ENCODE measurements around the gene LEUTX.
A peak's percentile ranks its signal among the peaks of the same experiment; 100 is the strongest.
"Not testable (repeated sequence)": the region's sequence is repeated elsewhere in the genome, so short reads cannot be mapped to it uniquely, and the experiment has no call there.

The LEUTX gene

DNA sequence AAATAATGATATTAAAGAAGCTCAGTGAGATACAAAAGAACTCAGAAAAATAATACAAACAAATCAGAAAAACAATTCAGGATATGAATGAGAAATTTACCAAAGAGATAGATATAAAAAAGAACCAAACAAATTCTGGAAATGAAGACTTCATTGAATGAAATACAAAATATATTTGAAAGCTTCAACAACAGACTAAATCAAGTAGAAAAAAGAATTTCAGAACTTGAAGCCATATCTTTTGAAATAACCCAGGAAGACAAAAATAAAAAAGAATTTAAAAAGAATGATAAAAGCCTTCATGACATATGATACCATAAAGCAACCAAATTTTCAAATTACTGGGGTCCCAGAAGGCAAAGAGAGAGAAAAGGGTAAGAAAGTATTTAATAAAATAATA, 9.6 kb downstream of the LEUTX start:
- DNase-seq = no peak

DNA sequence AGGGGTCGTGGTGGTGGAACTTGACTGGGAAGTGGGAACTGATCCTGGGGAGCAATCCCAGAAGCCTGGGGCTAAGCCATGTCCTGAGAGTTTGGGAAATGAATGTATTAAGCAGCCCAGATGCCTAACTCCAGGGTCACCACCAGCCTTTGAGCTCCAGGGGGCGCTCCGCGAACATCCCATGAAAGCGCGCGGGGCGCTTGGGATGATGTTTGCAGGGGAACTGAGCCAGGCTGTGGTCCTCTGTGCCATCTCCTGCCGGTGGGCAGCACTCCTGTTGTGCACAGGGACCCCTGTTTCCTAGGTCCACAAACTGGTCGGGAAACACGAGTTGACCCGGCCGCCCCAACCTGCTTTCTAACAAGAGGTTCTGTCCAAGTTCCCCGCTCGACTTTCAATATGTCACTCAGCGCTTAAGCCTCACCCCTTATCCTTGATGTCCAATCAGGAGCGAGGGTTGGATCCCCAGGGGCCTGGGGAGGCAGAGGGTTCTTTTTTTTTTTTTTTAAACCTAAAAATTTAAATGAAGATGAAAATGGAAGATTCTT, 14.4 kb downstream of the LEUTX start:
- DNase-seq = peak; percentile 64

- no peak for DNase-seq
Observed at GRCh38 chr19:39795001-39795400, 16.3 kb downstream of the LEUTX start.

- DNase-seq = no peak
Observed at GRCh38 chr19:39796000-39796498, 17.4 kb downstream of the LEUTX start.

- DNase-seq = no peak
Observed at GRCh38 chr19:39797083-39797482, 18.4 kb downstream of the LEUTX start.

DNA sequence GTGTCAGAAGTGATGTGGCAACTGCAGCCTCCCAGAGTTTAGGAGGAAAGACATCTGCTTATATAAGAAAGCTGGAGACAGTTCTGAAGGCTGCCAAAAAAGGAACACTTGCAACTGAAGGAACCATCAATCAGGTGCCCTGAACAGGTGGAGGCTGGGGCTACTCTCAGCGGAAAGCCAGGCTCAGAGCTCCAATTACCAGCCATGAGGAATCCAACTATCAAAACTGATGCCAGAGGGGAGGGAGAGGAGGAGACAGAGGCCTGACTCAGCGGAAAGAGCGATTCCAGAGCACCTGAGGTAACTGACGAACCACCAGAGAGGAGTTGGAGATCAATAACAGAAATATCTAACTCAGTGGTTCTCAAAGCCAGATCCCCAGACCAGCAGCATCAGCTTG, 24.3 kb downstream of the LEUTX start:
- no peak for DNase-seq

DNA sequence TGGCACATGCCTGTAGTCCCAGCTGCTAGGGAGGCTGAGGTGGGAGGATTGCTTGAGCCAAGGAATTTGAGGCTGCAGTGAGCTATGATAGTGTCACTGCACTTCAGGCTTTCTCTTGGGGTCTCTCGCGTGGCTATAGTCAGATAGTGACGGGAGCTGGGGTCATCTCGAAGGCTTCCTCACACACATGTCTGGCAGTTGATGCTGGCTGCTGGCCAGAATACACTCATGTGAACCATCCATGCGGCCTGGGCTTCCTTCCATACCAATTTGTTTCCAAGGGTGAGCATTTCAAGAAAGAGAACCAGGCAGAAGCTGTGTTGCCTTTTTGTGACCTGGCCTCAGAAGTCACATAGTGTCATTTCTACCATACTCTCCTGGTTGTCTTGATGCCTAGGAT, 26.4 kb downstream of the LEUTX start:
- peak; percentile 20 for DNase-seq

- DNase-seq = no peak
Observed at GRCh38 chr19:39807846-39808364, 29.3 kb downstream of the LEUTX start.

- not testable (repeated sequence) for DNase-seq
Observed at GRCh38 chr19:39808688-39809087, 30.0 kb downstream of the LEUTX start.

DNA sequence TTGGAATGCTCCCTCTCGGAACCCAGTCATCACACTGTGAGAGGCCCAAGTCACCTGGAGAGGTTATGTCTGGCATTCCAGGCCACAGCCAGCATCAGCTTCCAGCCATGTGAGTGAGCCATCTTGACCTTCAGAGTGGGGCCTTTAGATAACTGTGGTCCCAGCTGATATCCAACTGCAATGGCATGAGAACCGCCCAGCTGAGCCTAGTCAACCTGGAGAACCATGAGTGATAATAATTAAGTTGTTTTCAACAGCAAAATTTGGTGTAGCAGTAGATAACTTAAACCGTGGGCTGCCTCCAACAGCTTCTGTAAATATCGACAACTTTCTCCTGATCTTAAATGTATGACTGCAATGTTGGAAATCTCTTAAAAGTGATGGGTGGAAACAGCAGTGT, 30.7 kb downstream of the LEUTX start:
- no peak for DNase-seq

- DNase-seq = no peak
Observed at GRCh38 chr19:39810424-39810823, 31.8 kb downstream of the LEUTX start.

DNA sequence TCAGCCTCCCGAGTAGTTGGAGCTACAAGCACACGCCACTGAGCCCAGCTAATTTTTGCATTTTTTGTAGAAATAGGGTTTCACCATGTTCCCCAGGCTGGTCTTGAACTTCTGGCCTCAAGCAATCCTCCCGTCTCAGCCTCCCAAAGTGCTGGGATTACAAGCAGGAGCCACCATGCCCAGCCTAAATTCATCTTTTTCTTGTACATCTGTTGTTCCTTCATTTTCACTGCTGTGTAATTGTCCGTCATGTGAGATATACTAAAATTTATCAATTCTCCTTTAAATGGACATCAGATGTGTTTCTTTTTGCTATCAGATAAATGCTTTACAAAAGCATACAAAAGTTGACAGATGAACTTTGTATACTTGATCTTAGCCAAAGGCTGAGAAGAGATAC, 32.4 kb downstream of the LEUTX start:
- no peak for DNase-seq

GRCh38 chr19:39813264-39813993, 34.8 kb downstream of the LEUTX start:
- DNase-seq = no peak

- DNase-seq = not testable (repeated sequence)
Observed at GRCh38 chr19:39814111-39814510, 35.5 kb downstream of the LEUTX start.

DNA sequence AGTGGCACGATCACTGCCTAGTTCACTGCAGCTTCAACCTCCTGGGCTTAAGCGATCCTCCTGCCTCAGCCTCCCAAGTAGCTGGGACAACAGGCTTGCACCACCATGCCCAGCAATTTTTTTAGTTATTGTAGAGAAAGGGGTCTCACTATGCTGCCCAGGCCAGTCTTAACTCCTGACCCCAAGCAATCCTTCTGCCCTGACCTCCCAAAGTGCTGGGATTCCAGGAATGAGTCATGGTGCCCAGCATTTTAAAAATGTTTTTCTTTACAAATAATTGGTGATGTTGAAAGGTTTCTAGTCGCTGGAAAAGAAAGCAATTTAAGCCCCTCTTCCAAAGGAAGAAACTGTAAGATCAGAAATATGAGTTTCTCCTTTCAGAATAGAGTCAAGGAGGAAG, 35.9 kb downstream of the LEUTX start:
- no peak for DNase-seq

GRCh38 chr19:39816287-39817048, 37.8 kb downstream of the LEUTX start:
- no peak for DNase-seq

DNA sequence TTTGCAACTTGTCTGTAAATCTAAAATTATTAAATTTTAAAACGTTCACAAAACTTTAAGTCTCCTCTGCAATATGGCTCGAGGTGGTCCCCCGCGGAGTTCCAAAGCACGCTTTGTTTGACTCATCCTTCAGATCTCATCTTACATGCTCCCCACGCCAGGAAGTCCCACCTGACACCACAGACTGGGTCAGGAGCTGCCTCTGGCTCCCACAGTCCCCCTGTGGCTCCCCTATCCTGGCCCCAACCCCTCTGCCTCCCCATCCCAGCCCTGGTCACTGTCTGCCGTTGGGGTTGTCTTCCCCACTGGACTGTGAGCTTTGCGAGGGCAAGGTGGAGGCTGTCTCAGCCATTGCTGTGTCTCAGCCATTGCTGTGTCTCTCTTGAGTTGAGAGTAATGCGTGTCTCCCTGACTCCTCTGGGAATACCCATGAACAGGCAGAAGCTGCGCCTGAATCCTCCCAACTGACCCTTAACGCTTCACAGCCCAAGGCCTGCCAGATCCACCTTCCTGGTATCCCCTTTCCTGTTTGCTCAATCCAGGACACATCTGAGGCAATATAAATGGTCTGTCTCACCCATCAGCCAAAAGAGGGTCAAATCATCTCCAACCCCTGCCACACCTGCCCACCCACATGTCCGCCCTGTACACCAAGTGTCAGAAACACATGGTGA, 39.4 kb downstream of the LEUTX start:
- DNase-seq = no peak

GRCh38 chr19:39818626-39819097, 40.0 kb downstream of the LEUTX start:
- no peak for DNase-seq

- DNase-seq = no peak
Observed at GRCh38 chr19:39819786-39820185, 41.1 kb downstream of the LEUTX start.

DNA sequence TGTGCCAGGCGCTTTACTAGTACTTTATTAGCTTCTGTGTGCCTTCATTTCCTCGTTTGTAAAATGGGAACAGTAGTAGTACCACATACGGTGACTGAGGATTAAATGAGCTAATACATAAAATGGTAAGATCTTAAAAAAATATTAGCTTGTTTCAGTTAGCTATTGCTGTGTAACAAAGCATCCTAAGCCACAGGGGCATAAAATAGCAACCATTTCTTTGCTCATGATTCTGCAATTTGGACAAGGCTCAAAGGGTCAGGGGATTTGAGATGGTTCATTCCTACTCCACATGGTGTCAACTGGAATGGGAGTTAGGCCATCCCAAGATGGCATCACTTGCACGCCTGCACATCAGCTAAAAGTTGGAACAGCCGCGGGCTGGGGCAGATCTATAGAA, 42.0 kb downstream of the LEUTX start:
- DNase-seq = no peak

DNA sequence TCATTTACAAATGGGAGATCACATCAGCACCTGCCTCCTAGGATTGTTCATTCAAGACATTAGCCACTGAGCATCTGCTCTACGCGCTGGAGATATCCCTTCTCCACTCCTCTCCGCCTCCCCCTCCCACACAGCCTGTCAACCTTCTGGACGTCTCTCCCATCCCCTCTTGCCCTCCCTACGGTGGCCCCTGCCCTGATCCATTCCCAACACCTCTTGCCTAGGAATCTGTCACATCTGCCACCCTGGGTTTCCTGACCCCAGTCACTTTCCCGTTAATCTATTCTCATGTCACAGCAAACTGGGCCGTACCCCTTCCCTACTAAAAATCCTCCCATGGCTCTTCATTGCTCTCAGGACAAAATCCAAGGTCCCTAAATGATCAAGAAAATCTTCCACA, 45.0 kb downstream of the LEUTX start:
- no peak for DNase-seq

DNA sequence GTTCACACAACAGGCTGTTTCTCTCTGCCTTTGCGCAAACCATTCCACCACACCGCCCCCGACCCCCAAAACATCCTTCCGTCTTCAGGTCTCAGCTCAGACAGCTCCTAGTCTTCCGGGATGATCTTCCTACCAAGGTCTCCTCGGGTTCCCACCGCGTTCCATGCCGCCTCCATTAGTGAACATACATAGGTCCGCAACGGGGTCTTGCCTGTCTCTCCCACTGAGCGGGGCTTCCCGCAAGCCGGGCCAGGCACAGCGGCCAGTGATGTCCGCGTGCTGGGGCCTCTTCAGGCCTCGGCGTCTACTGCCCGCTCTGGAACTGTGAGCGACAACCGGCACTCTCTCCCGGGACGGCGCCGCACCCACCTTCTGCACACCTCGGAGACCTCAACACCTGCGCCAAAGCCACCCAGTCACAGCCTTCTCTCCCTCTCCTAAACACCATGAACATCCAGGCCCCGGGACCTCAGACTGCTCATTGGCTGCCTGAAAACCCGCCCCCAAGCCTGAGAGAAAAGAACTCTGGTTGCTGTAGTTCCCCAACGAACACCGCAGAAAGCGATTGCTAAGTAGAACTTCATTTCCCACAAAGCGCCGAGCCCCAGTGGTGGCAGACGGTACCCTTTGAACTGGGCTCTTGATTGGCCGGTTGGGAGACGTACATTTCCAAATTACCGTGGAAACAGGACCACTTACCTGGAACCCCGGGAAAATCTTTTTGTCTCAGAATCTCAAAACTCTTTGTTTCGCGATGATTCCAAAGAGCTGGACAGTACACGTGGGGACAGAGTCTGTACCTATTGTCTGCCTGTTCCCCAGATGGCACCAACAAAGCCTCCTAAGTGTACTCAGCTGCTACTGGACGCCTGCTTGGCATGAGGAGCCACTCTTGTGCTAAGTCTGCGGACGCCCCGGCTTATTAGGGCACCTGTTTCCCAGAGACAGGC, 45.8 kb downstream of the LEUTX start:
- DNase-seq = peak; percentile 89
